Epithelial cell of esophagus (primary cell): ENCODE measurements around the gene CASP6.

Experiments used
- DNase-seq: peaks from one replicate; pipeline ENCODE4 v3.0.0; 2010; ENCODE audit warnings: low read depth
- H3K4me3 ChIP-seq: 2 replicates; pipeline ENCODE4 v1.5.1; 2011; ENCODE audit warnings: mild to moderate bottlenecking, low read length, control low read depth
- TF ChIP-seq, protein P1 (sequence below): IDR thresholded peaks from 2 replicates; pipeline ENCODE4 v1.5.1; 2011; ENCODE audit warnings: low read depth, mild to moderate bottlenecking, low read length, control low read depth, inconsistent platforms; ENCODE audit not compliant: insufficient read depth; ENCODE audit errors: missing control alignments

CASP6 gene

DNA sequence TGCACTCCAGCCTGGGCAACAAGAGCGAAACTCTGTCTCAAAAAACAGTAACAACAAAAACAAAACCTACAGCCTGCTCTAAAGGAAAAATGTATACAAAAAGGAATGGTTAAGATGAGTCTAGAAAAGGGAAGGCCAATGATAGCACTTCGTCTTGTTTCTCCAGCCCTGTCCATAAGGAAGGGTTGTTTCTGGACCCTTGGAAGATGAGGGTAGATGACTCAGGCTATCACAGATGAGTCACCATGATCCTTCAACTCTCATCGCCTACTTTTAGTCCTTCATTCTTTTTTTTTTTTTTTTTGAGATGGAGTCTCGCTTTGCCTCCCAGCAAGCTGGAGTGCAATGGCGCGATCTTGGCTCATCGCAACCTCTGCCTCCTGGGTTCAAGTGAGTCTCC is 17.8 kb upstream of the CASP6 start:
- H3K4me3 ChIP-seq: no peak overlapping the region
- TF ChIP-seq, protein P1, sequence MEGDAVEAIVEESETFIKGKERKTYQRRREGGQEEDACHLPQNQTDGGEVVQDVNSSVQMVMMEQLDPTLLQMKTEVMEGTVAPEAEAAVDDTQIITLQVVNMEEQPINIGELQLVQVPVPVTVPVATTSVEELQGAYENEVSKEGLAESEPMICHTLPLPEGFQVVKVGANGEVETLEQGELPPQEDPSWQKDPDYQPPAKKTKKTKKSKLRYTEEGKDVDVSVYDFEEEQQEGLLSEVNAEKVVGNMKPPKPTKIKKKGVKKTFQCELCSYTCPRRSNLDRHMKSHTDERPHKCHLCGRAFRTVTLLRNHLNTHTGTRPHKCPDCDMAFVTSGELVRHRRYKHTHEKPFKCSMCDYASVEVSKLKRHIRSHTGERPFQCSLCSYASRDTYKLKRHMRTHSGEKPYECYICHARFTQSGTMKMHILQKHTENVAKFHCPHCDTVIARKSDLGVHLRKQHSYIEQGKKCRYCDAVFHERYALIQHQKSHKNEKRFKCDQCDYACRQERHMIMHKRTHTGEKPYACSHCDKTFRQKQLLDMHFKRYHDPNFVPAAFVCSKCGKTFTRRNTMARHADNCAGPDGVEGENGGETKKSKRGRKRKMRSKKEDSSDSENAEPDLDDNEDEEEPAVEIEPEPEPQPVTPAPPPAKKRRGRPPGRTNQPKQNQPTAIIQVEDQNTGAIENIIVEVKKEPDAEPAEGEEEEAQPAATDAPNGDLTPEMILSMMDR: no peak
- DNase-seq: no peak

DNA sequence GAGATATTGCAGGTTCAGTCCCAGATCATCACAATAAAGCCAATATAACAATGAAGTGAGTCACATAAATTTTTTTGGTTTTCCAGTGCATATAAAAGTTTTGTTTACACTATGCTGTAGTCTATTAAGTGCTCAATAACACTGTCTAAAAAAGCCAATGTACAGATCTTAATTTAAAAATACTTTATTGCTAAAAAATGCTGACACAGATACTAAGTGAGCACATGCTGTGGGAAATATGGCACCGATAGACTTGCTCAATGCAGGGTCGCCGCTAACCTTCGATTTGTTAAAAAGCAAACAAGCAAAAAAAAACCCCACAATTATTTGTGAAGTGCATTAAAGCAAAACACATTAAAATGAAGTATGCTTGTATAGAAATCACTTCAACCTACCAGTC is 16.4 kb upstream of the CASP6 start:
- H3K4me3 ChIP-seq: no peak overlapping the region
- no peak for DNase-seq
- TF ChIP-seq, protein P1: no peak

DNA sequence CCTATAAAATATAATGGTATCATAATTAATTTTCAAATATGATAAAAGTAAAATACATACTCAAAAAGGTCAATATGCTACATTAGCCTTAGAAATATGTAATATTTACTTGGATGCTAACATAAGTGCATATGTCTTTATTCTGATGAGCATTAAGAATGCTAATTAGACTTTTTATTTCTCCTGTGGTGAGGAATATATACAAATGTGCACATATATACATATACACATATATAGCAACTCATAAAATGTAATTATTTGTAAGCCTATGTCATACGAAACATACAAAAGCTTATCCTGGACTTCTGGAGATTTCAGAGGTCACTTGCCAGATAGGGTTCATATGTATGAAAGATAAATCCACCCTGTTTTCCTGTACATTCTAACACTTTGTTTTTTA is 15.5 kb upstream of the CASP6 start:
- H3K4me3 ChIP-seq: no peak overlapping the region
- no peak for DNase-seq
- TF ChIP-seq, protein P1: no peak

DNA sequence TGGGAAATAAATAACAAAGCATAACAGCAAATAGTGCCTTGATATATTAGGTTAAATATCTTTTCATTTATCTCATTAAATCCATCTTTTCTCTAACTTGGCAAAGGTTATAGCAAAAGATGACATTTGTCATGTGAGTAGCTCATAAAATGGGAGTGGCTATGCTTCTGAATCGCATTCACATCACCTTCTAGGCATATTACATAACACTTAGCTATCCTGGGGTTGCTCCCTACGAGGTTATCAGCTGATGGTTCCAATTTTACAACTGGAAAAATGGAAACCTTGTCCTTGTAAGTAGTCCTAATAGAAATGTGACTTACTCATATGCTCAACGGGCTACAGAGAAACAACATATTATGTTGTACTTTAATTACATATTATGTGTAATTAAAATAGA is 10.3 kb upstream of the CASP6 start:
- no peak for DNase-seq
- no peak overlapping the region for H3K4me3 ChIP-seq
- TF ChIP-seq, protein P1: no peak

DNA sequence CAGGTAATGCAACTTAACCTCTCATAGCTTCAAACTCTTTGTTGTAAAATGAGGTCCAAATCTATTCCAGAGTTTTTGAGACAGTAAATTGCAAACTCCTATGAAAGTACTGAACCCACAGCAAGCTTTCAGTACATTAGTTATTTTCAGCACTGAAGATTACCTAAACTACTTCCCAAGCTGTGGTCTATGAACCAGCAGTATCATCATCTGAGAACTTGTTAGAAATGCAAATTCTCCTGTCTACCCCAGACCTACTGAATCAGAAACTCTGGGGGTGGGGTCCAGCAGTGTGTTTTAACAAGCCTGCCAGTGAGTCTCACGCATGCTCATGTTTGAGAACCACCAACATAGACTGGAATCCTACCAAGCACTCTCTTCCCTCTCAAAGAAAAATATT is 5.7 kb upstream of the CASP6 start:
- DNase-seq: no peak
- no peak overlapping the region for H3K4me3 ChIP-seq
- TF ChIP-seq, protein P1: no peak

DNA sequence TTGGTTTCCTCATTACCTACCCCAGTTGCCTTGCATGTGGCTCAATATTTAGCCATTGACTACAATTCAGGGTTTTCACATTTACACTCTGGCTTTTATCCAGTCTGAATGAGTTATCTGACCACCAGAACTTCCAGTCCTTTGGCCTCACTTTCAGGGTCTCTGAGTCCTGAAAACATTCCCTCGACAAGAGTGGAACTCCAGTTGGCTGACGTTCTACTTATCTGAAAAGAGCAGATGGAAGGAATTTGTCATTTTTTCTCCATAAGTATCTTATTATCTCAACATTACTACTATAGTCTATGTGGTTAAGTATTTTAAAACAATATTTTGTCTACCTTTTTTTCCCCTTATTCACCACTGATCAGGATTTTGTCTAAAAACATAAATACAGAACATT is 5.2 kb upstream of the CASP6 start:
- no peak for DNase-seq
- TF ChIP-seq, protein P1: no peak
- H3K4me3 ChIP-seq: no peak overlapping the region

DNA sequence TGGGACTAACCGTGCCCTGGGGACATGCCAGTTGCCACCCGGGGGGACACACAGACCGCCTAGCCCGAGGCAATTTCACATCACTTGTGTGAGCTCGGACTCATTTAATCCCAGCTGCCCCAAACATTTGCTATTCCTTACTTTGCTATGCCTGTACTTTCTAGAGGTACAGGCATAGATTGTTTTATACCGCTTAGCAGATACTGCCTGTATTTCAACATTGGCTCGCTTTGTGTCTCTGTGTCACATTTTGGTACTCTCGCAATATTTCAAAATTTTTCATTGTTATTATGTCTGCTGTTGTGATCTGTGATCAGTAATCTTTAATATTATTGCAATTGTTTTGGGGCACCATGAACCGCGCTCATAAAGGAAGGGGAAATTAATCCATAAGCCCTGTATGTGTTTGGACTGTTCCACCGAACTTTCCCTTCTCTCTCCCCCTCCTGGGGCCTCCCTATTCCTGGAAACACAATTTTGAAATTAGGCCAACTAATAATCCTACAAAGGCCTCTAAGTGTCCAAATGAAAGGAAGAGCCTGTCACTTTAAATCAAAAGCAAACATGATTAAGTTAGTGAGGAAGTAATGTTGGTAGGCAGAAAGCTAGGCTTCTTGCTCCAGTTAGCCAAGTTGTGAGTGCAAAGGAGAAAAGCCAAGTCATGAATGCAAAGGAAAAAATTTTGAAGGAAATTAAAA is 568 bp upstream of the CASP6 start:
- DNase-seq: peak; percentile 14

More for the DNA sequence above, 568 bp upstream of the CASP6 start:
- peak overlapping the region; percentile 80 for H3K4me3 ChIP-seq
- TF ChIP-seq, protein P1: no peak
